GM18508 (cell line): Measurements from ENCODE around the gene ASPSCR1.
"Not testable (repeated sequence)": the region's sequence is repeated elsewhere in the genome, so short reads cannot be mapped to it uniquely, and the experiment has no call there.

ENCODE experiments used
- ATAC-seq: cut with Tn5 transposase; IDR thresholded peaks from one replicate; pipeline ENCODE4 v1.9.1; 2021; ENCODE audit warnings: moderate number of reproducible peaks; ENCODE audit not compliant: insufficient read depth, unreplicated experiment

The ASPSCR1 gene

GRCh38 chr17:82034371-82035011 is 57.1 kb downstream of the ASPSCR1 start:
- ATAC-seq, result no peak

GRCh38 chr17:82035488-82035887 is 58.1 kb downstream of the ASPSCR1 start:
- no peak for ATAC-seq

- no peak for ATAC-seq
Measured at GRCh38 chr17:82035956-82036633, 58.7 kb downstream of the ASPSCR1 start.

GRCh38 chr17:82036634-82037091 is 59.2 kb downstream of the ASPSCR1 start:
- no peak for ATAC-seq

- ATAC-seq, result no peak
Measured at GRCh38 chr17:82037092-82037888, 59.9 kb downstream of the ASPSCR1 start, which contains the start of gene DCXR. DCXR (minus strand) TSS chr17:82037697; CDS start chr17:82037682, 15 bp downstream.

GRCh38 chr17:82037889-82038195 is 60.4 kb downstream of the ASPSCR1 start:
- no peak for ATAC-seq

- not testable (repeated sequence) for ATAC-seq
Measured at GRCh38 chr17:82038796-82039409, 61.5 kb downstream of the ASPSCR1 start.

- no peak for ATAC-seq
Measured at GRCh38 chr17:82039695-82040299, 62.4 kb downstream of the ASPSCR1 start.

GRCh38 chr17:82041144-82041814 is 63.9 kb downstream of the ASPSCR1 start:
- ATAC-seq, result no peak

GRCh38 chr17:82042649-82043048 is 65.2 kb downstream of the ASPSCR1 start:
- no peak for ATAC-seq

GRCh38 chr17:82043507-82043906 is 66.1 kb downstream of the ASPSCR1 start:
- ATAC-seq, result no peak

GRCh38 chr17:82045936-82046484 is 68.6 kb downstream of the ASPSCR1 start:
- ATAC-seq, result no peak

- ATAC-seq, result no peak
Measured at GRCh38 chr17:82046903-82047302, 69.5 kb downstream of the ASPSCR1 start.

GRCh38 chr17:82047379-82047778 is 70.0 kb downstream of the ASPSCR1 start:
- no peak for ATAC-seq

- no peak for ATAC-seq
Measured at GRCh38 chr17:82047914-82048570, 70.6 kb downstream of the ASPSCR1 start.

GRCh38 chr17:82048571-82048971 is 71.1 kb downstream of the ASPSCR1 start:
- no peak for ATAC-seq

GRCh38 chr17:82049106-82049505 is 71.7 kb downstream of the ASPSCR1 start:
- no peak for ATAC-seq

- no peak for ATAC-seq
Measured at GRCh38 chr17:82049521-82049971, 72.1 kb downstream of the ASPSCR1 start.
